AG04450 (cell line): ENCODE data around the gene UGT2B15. TPM values are rescaled to one million over a fixed set of nuclear protein-coding genes. Genes with fewer than 3 reads are reported as not detected.
"Not testable (repeated sequence)": the region's sequence is repeated elsewhere in the genome, so short reads cannot be mapped to it uniquely, and the experiment has no call there.

Experiments
- CTCF ChIA-PET: fragments of 300-600, 350-600 bp; formaldehyde crosslinking; extraction: SDS; loops from one replicate; lab custom pipeline; 2022; ENCODE audit warnings: antibody characterized with exemption, inconsistent platforms; lab: Charles Lee
- POLR2A ChIA-PET: fragments of 350-600 bp; formaldehyde crosslinking; extraction: SDS; loops from one replicate; lab custom pipeline; 2021; ENCODE audit warnings: antibody characterized with exemption, inconsistent platforms; lab: Yijun Ruan, JAX
- DNase-seq: peaks from one replicate; pipeline ENCODE4 v3.0.0-alpha.2; 2011; ENCODE audit warnings: low read depth, low spot score
- H3K27ac ChIP-seq: one replicate; pipeline ENCODE4 v1.5.1; 2012; ENCODE audit warnings: low read depth, low read length, control low read depth
- H3K27me3 ChIP-seq: one replicate; pipeline ENCODE4 v1.6.0; 2012; ENCODE audit warnings: low read length; ENCODE audit not compliant: control insufficient read depth, insufficient read depth
- H3K4me3 ChIP-seq: 2 replicates; pipeline ENCODE4 v1.5.1; 2011; ENCODE audit warnings: mild to moderate bottlenecking, low read depth, low read length, control low read depth
- H3K9me3 ChIP-seq: 2 replicates; pipeline ENCODE4 v1.5.1; 2012; ENCODE audit warnings: low read length; ENCODE audit not compliant: control insufficient read depth, insufficient read depth
- CTCF ChIP-seq: IDR thresholded peaks from 2 replicates; pipeline ENCODE4 v1.5.1; 2011; ENCODE audit warnings: low read depth, low read length, control low read depth, inconsistent platforms
- polyA plus RNA-seq: library from polyadenylated mRNA; depleted of rRNA; stranded (reverse); fragments of >200 nt; gene quantifications from 2 replicates; pipeline ENCODE4 v1.2.3, GENCODE V29; 2011

The UGT2B15 gene
- polyA plus RNA-seq, 1 experiment, result not detected

GRCh38 chr4:68691186-68691585 is 20.7 kb upstream of the UGT2B15 start:
- ChIA-PET CTCF (no interaction called here), POLR2A (no interaction called here)
- DNase-seq, result no peak
- Histone ChIP-seq H3K9me3 (peaks cover 5% of the 10 kb centered on the region; the same call in 1 of the 2 replicates), H3K4me3 (no peak overlapping the region), H3K27ac (no peak overlapping the region), H3K27me3 (no peaks in the 10 kb centered on the region)
- no peak for TF ChIP-seq CTCF

- Histone ChIP-seq H3K27me3 (no peaks in the 10 kb centered on the region), H3K4me3 (no peak overlapping the region), H3K27ac (no peak overlapping the region), H3K9me3 (no peaks in the 10 kb centered on the region; the same call in 1 of the 2 replicates)
- DNase-seq, result no peak
- ChIA-PET POLR2A (no interaction called here), CTCF (no interaction called here)
- TF ChIP-seq CTCF, result no peak
Observed at GRCh38 chr4:68683034-68683433, 12.6 kb upstream of the UGT2B15 start.

DNA sequence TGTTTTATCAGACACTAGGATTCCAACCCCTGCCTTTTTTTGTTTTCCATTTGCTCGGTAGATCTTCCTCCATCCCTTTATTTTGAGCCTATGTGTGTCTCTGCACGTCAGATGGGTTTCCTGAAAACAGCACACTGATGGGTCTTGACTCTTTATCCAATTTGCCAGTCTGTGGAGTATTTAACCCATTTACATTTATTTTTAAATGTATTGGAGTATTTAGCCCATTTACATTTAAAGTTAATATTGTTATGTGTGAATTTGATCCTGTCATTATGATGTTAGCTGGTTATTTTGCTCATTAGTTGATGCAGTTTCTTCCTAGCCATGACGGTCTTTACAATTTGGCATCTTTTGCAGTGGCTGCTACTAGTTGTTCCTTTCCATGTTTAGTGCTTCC is 10.8 kb upstream of the UGT2B15 start:
- H3K4me3 ChIP-seq, POLR2A ChIA-PET, CTCF ChIA-PET, H3K9me3 ChIP-seq, H3K27me3 ChIP-seq, H3K27ac ChIP-seq, DNase-seq: not testable (repeated sequence)

- Histone ChIP-seq H3K4me3 (no peak overlapping the region), H3K27me3 (no peaks in the 10 kb centered on the region), H3K27ac (no peak overlapping the region), H3K9me3 (peaks cover 14% of the 10 kb centered on the region)
- ChIA-PET POLR2A (no interaction called here), CTCF (no interaction called here)
- no peak for DNase-seq
- TF ChIP-seq CTCF, result no peak
Observed at GRCh38 chr4:68673143-68673542, 2.7 kb upstream of the UGT2B15 start.

DNA sequence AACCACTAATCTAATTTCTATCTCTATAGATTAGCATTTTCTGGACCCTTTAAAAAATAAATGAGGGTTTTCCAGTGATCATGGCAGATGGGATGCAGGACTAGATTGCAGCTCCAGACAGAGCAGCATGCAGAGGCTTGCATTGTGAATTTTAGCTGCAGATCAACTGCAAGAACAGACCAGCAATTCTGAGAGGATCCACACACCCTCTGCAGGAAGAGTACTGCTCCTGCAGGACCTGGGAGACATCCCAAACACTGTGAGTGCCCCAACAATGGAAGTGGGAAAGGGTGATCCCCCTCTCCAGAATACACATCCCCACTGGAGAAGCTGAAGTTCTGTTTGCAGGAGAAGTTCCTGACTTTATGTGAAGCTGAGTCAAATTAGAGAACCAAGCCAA is 765 bp upstream of the UGT2B15 start:
- peaks cover 14% of the 10 kb centered on the region for H3K9me3 ChIP-seq
- CTCF ChIA-PET, H3K4me3 ChIP-seq, H3K27me3 ChIP-seq, H3K27ac ChIP-seq, POLR2A ChIA-PET, DNase-seq: not testable (repeated sequence)

GRCh38 chr4:68668537-68669163 is 1.8 kb downstream of the UGT2B15 start:
- H3K27ac ChIP-seq, H3K4me3 ChIP-seq, H3K9me3 ChIP-seq, DNase-seq, H3K27me3 ChIP-seq, CTCF ChIA-PET, POLR2A ChIA-PET: not testable (repeated sequence)

DNA sequence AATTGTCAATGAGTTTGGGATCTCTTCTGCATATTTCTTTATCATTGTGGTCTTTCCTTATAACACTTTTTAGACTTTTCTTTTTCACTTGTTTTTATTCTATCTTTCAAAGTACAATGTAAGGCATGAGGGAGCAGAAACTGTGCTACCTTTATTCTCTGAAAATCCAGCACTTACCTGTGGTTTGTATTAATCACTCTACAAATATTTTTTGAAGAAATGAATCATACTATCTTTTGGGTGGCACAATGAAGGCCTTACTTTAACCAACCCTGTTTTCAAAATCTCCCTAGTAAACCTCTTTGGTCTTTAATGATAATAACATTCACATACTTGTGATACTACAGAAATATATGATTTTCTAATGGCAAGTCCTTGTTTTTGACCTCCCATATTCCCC is 2.9 kb downstream of the UGT2B15 start:
- H3K4me3 ChIP-seq, DNase-seq, CTCF ChIA-PET, H3K27ac ChIP-seq, H3K27me3 ChIP-seq, H3K9me3 ChIP-seq, POLR2A ChIA-PET: not testable (repeated sequence)

DNA sequence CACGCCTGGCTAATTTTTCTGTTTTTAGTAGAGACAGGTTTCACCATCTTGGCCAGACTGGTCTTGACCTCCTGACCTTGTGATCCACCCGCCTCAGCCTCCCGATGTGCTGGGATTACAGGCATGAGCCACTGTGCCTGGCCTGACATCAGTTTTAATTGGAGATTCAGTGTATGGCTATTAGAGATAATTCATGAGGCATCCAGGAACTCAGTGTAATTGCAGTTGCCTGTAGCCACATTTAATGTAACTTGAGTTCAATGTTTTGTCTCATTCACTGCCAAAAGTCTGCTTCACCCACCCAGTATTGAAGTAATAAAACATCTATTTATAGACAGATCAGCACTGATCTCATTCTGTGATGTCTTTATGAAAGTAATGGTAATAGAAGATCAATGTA is 5.7 kb downstream of the UGT2B15 start:
- DNase-seq, H3K4me3 ChIP-seq, H3K27me3 ChIP-seq, H3K27ac ChIP-seq, POLR2A ChIA-PET, H3K9me3 ChIP-seq, CTCF ChIA-PET: not testable (repeated sequence)

GRCh38 chr4:68662836-68663574 is 7.4 kb downstream of the UGT2B15 start:
- DNase-seq, POLR2A ChIA-PET, H3K4me3 ChIP-seq, H3K27me3 ChIP-seq, CTCF ChIA-PET, H3K27ac ChIP-seq, H3K9me3 ChIP-seq: not testable (repeated sequence)
